HG02678 (cell line): ENCODE results near the gene TMPRSS3.

Experiments
- ATAC-seq: cut with Tn5 transposase; IDR thresholded peaks from one replicate; pipeline ENCODE4 v1.9.1; 2021; ENCODE audit warnings: mild to moderate bottlenecking, moderate library complexity; ENCODE audit not compliant: unreplicated experiment

TMPRSS3 gene

GRCh38 chr21:42390193-42390592 is 5.7 kb downstream of the TMPRSS3 start:
- no peak for ATAC-seq

GRCh38 chr21:42389449-42389835 is 6.4 kb downstream of the TMPRSS3 start:
- no peak for ATAC-seq

GRCh38 chr21:42388740-42389448 is 7.0 kb downstream of the TMPRSS3 start:
- ATAC-seq: no peak

- ATAC-seq: no peak
Measured at GRCh38 chr21:42387843-42388340, 8.0 kb downstream of the TMPRSS3 start.

GRCh38 chr21:42387164-42387563 is 8.7 kb downstream of the TMPRSS3 start:
- no peak for ATAC-seq

- no peak for ATAC-seq
Measured at GRCh38 chr21:42386034-42386591, 9.7 kb downstream of the TMPRSS3 start.

GRCh38 chr21:42385619-42386018 is 10.2 kb downstream of the TMPRSS3 start:
- no peak for ATAC-seq

- no peak for ATAC-seq
Measured at GRCh38 chr21:42384989-42385388, 10.9 kb downstream of the TMPRSS3 start.

GRCh38 chr21:42384156-42384945 is 11.5 kb downstream of the TMPRSS3 start:
- ATAC-seq: no peak

- no peak for ATAC-seq
Measured at GRCh38 chr21:42383331-42383730, 12.5 kb downstream of the TMPRSS3 start.

- ATAC-seq: no peak
Measured at GRCh38 chr21:42382915-42383314, 12.9 kb downstream of the TMPRSS3 start.

GRCh38 chr21:42381347-42381984 is 14.4 kb downstream of the TMPRSS3 start:
- no peak for ATAC-seq

- no peak for ATAC-seq
Measured at GRCh38 chr21:42379426-42380215, 16.2 kb downstream of the TMPRSS3 start.

GRCh38 chr21:42378418-42378817 is 17.4 kb downstream of the TMPRSS3 start:
- ATAC-seq: no peak

- ATAC-seq: no peak
Measured at GRCh38 chr21:42377951-42378340, 17.9 kb downstream of the TMPRSS3 start.

GRCh38 chr21:42377211-42377950 is 18.5 kb downstream of the TMPRSS3 start:
- ATAC-seq: no peak

GRCh38 chr21:42376338-42376982 is 19.4 kb downstream of the TMPRSS3 start:
- no peak for ATAC-seq

GRCh38 chr21:42375966-42376337 is 19.9 kb downstream of the TMPRSS3 start:
- no peak for ATAC-seq

- no peak for ATAC-seq
Measured at GRCh38 chr21:42375506-42375905, 20.3 kb downstream of the TMPRSS3 start.
